Measurements from ENCODE around the gene CCDC102A. TPM values are rescaled to one million over a fixed set of nuclear protein-coding genes. Genes with fewer than 3 reads are reported as not detected.

Gene CCDC102A
- total RNA-seq, 4 donors from 2014 or later, result 1.2 to 9.3 (median 3.4) TPM

DNA sequence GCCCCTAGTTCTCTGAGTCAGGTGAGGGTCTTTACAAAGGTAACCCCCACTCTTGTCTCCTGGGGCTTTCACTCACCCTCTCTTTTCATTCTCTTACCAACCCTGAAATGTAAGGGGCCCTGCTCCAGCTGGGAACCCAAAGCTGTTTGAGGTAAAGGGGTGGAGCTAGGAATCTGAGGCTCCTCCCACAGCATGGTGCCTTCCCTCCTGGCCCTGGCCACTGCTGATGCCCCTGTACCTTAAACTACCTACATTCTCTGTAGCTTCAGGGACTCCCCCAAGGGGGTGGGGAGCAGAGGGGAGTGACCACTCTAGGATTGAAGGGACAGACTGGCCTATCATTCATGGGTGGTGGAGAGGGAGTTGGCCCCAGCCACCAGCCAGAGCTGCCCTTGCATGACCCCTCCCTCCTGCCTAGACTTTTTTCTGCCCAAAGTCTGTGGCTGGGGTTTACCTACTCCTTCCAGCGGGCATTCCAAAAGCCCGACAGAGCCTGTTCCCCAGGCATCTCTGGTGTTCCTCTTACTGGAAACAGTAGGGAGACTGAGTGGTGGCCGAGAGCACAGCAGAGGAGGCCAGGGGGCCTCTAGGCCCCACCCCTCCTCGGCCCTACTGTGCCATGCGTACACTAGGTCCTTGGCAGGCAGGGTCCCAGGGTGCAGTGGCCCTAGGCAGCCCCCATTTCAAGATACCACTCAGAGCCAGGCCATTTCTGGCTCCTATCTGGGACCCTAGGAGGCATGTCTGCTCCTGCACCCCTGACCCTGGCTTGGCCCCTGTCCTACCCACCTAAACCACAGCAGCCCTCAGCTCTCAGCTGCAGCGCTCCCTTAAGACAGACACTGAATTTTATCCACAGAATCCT, 59.6 kb downstream of the CCDC102A start:
- Histone ChIP-seq H3K4me1 (peaks cover 0 to 6% of the 10 kb centered on the region in 2 donors), H3K27ac (no peak overlapping the region), H3K36me3 (peaks cover 0 to 7% of the 10 kb centered on the region in 2 donors), H3K9me3 (no peaks in the 10 kb centered on the region), H3K27me3 (peaks cover 0 to 4% (median 0%) of the 10 kb centered on the region in 3 donors), H3K4me3 (no peak overlapping the region)
- ATAC-seq, result no peak
- in situ Hi-C loops (cut with MboI; ENCODE audit: low sequenced_read_pairs in 4 of 4) (no loop called here), intact Hi-C loops (cut with DNase I; ENCODE audit: low total_unique reads) (no loop called here)
- TF ChIP-seq POLR2A (IDR thresholded peaks at IDR 0.05), result no peak
- TF ChIP-seq, protein P1, sequence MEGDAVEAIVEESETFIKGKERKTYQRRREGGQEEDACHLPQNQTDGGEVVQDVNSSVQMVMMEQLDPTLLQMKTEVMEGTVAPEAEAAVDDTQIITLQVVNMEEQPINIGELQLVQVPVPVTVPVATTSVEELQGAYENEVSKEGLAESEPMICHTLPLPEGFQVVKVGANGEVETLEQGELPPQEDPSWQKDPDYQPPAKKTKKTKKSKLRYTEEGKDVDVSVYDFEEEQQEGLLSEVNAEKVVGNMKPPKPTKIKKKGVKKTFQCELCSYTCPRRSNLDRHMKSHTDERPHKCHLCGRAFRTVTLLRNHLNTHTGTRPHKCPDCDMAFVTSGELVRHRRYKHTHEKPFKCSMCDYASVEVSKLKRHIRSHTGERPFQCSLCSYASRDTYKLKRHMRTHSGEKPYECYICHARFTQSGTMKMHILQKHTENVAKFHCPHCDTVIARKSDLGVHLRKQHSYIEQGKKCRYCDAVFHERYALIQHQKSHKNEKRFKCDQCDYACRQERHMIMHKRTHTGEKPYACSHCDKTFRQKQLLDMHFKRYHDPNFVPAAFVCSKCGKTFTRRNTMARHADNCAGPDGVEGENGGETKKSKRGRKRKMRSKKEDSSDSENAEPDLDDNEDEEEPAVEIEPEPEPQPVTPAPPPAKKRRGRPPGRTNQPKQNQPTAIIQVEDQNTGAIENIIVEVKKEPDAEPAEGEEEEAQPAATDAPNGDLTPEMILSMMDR (IDR thresholded peaks at IDR 0.05 in 4 of 5, conservative IDR thresholded peaks at IDR 0.05 in 1 of 5), result no peak
- DNase-seq, result no peak

DNA sequence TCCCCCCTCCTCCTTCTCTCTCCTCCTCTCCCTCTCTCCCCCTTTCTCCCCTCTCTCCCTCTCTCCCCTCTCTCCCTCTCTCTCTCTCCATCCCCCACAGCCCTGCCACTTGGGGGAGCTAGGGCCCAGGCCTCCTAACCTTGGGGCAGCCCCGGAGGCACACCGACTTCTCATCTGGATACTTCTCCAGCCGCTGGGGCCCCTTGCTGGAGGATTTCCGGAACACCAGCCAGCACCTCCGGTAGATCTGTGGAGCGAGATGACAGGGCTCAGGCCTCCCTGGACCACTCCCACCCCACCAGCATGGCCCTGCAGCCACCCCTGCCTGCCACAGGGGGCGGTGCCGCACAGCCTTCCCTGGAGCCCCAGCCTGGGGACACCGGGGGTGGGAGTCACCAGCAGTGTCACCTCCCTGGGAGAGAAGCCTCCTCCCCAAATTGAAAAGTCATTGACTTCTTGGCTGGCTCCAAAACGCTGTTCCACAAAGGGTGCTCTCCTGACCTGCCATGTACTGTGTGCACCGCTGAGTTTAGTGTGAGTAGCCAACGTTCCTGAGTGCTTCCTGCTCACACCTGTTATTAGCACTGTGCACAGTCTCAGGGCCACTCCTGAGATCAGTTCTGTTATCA, 60.5 kb downstream of the CCDC102A start:
- ATAC-seq (no peak), DNase-seq (no peak)
- in situ Hi-C loops (cut with MboI; ENCODE audit: low sequenced_read_pairs in 4 of 4), result no loop called here
- Histone ChIP-seq H3K27me3 (peaks cover 0 to 4% (median 0%) of the 10 kb centered on the region in 3 donors), H3K36me3 (peaks cover 0 to 17% of the 10 kb centered on the region in 2 donors), H3K9me3 (no peaks in the 10 kb centered on the region), H3K4me3 (no peak overlapping the region), H3K4me1 (peaks cover 5 to 9% of the 10 kb centered on the region in 2 donors), H3K27ac (no peak overlapping the region)
- TF ChIP-seq, protein P1 (IDR thresholded peaks at IDR 0.05 in 4 of 5, conservative IDR thresholded peaks at IDR 0.05 in 1 of 5), result peak in 4 of 5 experiments; percentile 11 to 57 (median 33)
- no peak for TF ChIP-seq POLR2A (IDR thresholded peaks at IDR 0.05)
- intact Hi-C loops (cut with DNase I; ENCODE audit: low total_unique reads), result no loop called here

DNA sequence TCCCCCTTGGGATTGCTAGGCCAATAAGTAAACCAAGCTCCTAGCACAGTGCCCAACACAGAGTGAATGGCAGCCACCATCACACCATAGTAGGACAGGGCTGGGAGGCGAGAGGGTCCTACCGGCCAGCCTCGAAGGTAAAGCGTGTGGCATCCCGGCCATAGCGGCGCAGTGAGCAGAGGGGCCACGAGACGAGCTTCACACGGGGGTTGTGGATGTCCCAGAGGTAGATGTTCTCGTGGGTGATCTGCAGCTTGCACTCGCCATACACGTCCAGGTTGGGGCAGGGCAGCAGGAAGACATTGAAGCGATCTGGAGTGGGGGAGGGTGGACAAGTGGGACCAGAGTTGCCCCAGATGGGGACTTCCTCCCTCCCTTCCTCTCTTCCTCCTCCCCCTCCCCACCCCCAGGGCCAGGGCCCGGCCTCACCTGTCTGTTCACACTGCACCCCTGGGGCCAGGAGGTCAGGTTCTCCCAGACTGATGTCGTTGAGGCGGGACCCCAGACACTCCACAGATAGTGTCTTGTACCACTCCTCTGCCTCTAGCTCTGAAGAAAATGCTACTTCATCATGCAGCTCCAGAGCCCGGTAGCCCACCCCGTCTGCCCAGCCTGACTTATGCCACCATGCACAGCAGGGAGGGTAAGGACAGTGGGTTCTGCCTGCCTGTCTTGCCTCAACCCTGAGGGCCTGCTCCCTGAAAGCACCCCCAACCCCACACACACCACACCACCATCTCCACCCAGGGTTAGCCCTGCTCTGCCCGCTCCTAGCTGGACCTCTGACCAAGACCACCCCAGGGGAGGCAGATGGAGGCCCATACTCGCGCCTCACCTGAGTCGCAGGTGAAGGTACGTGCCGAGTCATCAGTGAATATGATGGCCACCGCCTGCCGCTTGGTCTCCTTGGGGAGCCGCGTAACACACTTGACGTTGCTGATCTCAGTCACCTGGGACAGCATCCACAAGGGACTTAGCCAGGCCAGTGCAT, 61.4 kb downstream of the CCDC102A start:
- no peak for TF ChIP-seq POLR2A (IDR thresholded peaks at IDR 0.05)
- TF ChIP-seq, protein P1 (IDR thresholded peaks at IDR 0.05 in 4 of 5, conservative IDR thresholded peaks at IDR 0.05 in 1 of 5), result no peak
- intact Hi-C loops (cut with DNase I; ENCODE audit: low total_unique reads) (no loop called here), in situ Hi-C loops (cut with MboI; ENCODE audit: low sequenced_read_pairs in 4 of 4) (no loop called here)
- Histone ChIP-seq H3K27ac (no peak overlapping the region), H3K27me3 (no peaks in the 10 kb centered on the region), H3K9me3 (no peaks in the 10 kb centered on the region), H3K36me3 (peaks cover 0 to 25% of the 10 kb centered on the region in 2 donors), H3K4me1 (peaks cover 12% of the 10 kb centered on the region in 2 donors), H3K4me3 (no peak overlapping the region)
- ATAC-seq, result no peak
- no peak for DNase-seq

- H3K4me1 ChIP-seq, result peaks cover 6 to 12% of the 10 kb centered on the region in 2 donors
Measured at GRCh38 chr16:57473906-57474305, 62.5 kb downstream of the CCDC102A start.

More at GRCh38 chr16:57473906-57474305, 62.5 kb downstream of the CCDC102A start:
- in situ Hi-C loops (cut with MboI; ENCODE audit: low sequenced_read_pairs in 4 of 4), result no loop called here
- TF ChIP-seq POLR2A (IDR thresholded peaks at IDR 0.05), result no peak
- intact Hi-C loops (cut with DNase I; ENCODE audit: low total_unique reads), result no loop called here
- Histone ChIP-seq H3K36me3 (peaks cover 0 to 36% of the 10 kb centered on the region in 2 donors), H3K27me3 (no peaks in the 10 kb centered on the region), H3K27ac (no peak overlapping the region), H3K4me3 (no peak overlapping the region), H3K9me3 (no peaks in the 10 kb centered on the region)
- no peak for ATAC-seq
- DNase-seq, result no peak

Measured in gastrocnemius medialis (tissue), 4 donors.